VCaP (cell line): ENCODE results near the gene NLE1.

Source experiments
- H3K27ac ChIP-seq: fragments of 450-650 bp; 2 replicates; pipeline ENCODE4 v1.5.1; 2017
- TF ChIP-seq, protein P1 (sequence below): fragments of 450-650 bp; conservative IDR thresholded peaks from 2 replicates; pipeline ENCODE4 v1.5.1; 2017; ENCODE audit warnings: mild to moderate bottlenecking, moderate library complexity

Gene NLE1

DNA sequence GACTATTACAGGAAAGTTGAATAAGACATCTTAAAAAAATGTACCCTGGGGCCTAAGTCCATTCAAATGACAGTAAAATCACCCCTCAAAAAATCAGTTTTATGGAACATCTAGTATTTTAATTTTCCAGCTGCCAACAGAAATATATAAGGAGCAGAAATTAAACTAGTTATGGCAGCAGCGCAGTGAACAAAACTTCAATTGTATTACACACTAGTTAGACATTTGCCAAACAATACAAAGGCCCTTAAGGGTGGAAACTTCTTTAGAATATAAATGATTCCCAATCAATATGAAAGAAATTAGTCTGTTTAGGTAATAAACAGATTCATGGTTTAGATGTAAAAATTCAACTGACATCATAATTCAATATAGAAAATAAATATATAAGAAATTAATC is 60.5 kb downstream of the NLE1 start:
- TF ChIP-seq, protein P1, sequence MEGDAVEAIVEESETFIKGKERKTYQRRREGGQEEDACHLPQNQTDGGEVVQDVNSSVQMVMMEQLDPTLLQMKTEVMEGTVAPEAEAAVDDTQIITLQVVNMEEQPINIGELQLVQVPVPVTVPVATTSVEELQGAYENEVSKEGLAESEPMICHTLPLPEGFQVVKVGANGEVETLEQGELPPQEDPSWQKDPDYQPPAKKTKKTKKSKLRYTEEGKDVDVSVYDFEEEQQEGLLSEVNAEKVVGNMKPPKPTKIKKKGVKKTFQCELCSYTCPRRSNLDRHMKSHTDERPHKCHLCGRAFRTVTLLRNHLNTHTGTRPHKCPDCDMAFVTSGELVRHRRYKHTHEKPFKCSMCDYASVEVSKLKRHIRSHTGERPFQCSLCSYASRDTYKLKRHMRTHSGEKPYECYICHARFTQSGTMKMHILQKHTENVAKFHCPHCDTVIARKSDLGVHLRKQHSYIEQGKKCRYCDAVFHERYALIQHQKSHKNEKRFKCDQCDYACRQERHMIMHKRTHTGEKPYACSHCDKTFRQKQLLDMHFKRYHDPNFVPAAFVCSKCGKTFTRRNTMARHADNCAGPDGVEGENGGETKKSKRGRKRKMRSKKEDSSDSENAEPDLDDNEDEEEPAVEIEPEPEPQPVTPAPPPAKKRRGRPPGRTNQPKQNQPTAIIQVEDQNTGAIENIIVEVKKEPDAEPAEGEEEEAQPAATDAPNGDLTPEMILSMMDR: no peak

DNA sequence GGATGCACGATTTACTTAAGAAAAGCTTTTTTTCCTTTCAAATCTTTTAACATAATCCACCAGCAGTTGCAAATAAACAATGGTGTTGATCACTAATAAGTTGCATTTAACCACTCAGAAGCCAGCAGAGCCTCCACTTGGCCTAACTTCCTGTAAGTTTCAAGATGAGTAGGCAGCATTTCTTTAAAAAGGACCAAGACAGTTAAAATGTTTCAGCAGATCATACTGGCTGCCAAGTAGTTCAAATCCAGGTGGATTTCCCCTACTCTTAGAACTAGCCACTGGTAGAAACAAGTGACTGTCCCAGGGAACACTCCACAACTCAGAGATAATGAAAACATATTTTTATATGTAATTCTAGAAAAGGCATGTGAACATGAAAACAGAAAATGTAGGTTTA is 61.6 kb downstream of the NLE1 start:
- H3K27ac ChIP-seq: no peak overlapping the region
- TF ChIP-seq, protein P1: no peak

More for the DNA sequence above, 60.5 kb downstream of the NLE1 start:
- H3K27ac ChIP-seq: no peak overlapping the region

GRCh38 chr17:35079547-35080423 is 62.3 kb downstream of the NLE1 start:
- no peak overlapping the region for H3K27ac ChIP-seq
- TF ChIP-seq, protein P1: no peak
